Measurements from ENCODE around the gene DOK4.

Gene DOK4

GRCh38 chr16:57531253-57531575 lies 44.9 kb upstream of the DOK4 start:
- TF ChIP-seq FOXP2 (optimal IDR thresholded peaks at IDR 0.05; ENCODE audit: control extremely low read depth, extremely low read length, insufficient read depth), result no peak

GRCh38 chr16:57530522-57531252 lies 44.4 kb upstream of the DOK4 start:
- H3K4me3 ChIP-seq, result no peak overlapping the region
- no peak for DNase-seq (ENCODE audit: low read depth, low spot score)
- no peaks in the 10 kb centered on the region for H3K36me3 ChIP-seq (ENCODE audit: insufficient read depth, low read length)
- no peak overlapping the region for H3K27ac ChIP-seq
- no peak overlapping the region for H3K9ac ChIP-seq (ENCODE audit: insufficient read length)
- no peaks in the 10 kb centered on the region for H3K9me3 ChIP-seq (ENCODE audit: low read depth, low read length)
- TF ChIP-seq POLR2AphosphoS5 (IDR thresholded peaks at IDR 0.05; ENCODE audit: borderline replicate concordance, low read depth, low read length), result no peak

More at GRCh38 chr16:57531253-57531575, 44.9 kb upstream of the DOK4 start:
- no peaks in the 10 kb centered on the region for H3K9me3 ChIP-seq (ENCODE audit: low read depth, low read length)
- no peak for DNase-seq (ENCODE audit: low read depth, low spot score)
- H3K9ac ChIP-seq (ENCODE audit: insufficient read length), result no peak overlapping the region
- H3K4me3 ChIP-seq, result no peak overlapping the region
- no peaks in the 10 kb centered on the region for H3K36me3 ChIP-seq (ENCODE audit: insufficient read depth, low read length)
- no peak overlapping the region for H3K27ac ChIP-seq

GRCh38 chr16:57530104-57530521 lies 43.8 kb upstream of the DOK4 start:
- no peak for TF ChIP-seq EZH2 (IDR thresholded peaks at IDR 0.05)
- no peak for TF ChIP-seq POLR2AphosphoS5 (IDR thresholded peaks at IDR 0.05; ENCODE audit: borderline replicate concordance, low read depth, low read length)
- no peak for TF ChIP-seq FOXP2 (optimal IDR thresholded peaks at IDR 0.05; ENCODE audit: control extremely low read depth, extremely low read length, insufficient read depth)
- H3K27ac ChIP-seq, result no peak overlapping the region

GRCh38 chr16:57529391-57530103 lies 43.3 kb upstream of the DOK4 start:
- no peak overlapping the region for H3K27ac ChIP-seq
- no peak overlapping the region for H3K4me3 ChIP-seq
- DNase-seq (ENCODE audit: low read depth, low spot score), result no peak
- TF ChIP-seq POLR2AphosphoS5 (IDR thresholded peaks at IDR 0.05; ENCODE audit: borderline replicate concordance, low read depth, low read length) (no peak), FOXP2 (optimal IDR thresholded peaks at IDR 0.05; ENCODE audit: control extremely low read depth, extremely low read length, insufficient read depth) (no peak), EZH2 (IDR thresholded peaks at IDR 0.05) (no peak)
- H3K9me3 ChIP-seq (ENCODE audit: low read depth, low read length), result no peaks in the 10 kb centered on the region
- H3K9ac ChIP-seq (ENCODE audit: insufficient read length), result no peak overlapping the region
- no peaks in the 10 kb centered on the region for H3K36me3 ChIP-seq (ENCODE audit: insufficient read depth, low read length)

More at GRCh38 chr16:57530104-57530521, 43.8 kb upstream of the DOK4 start:
- Histone ChIP-seq H3K9ac (ENCODE audit: insufficient read length) (no peak overlapping the region), H3K36me3 (ENCODE audit: insufficient read depth, low read length) (no peaks in the 10 kb centered on the region), H3K9me3 (ENCODE audit: low read depth, low read length) (no peaks in the 10 kb centered on the region), H3K4me3 (no peak overlapping the region)
- DNase-seq (ENCODE audit: low read depth, low spot score), result no peak

GRCh38 chr16:57528499-57529390 lies 42.5 kb upstream of the DOK4 start:
- no peak for TF ChIP-seq FOXP2 (optimal IDR thresholded peaks at IDR 0.05; ENCODE audit: control extremely low read depth, extremely low read length, insufficient read depth)
- no peak for TF ChIP-seq EZH2 (IDR thresholded peaks at IDR 0.05)
- TF ChIP-seq POLR2AphosphoS5 (IDR thresholded peaks at IDR 0.05; ENCODE audit: borderline replicate concordance, low read depth, low read length), result no peak
- no peak overlapping the region for H3K9ac ChIP-seq (ENCODE audit: insufficient read length)
- H3K36me3 ChIP-seq (ENCODE audit: insufficient read depth, low read length), result no peaks in the 10 kb centered on the region
- DNase-seq (ENCODE audit: low read depth, low spot score), result no peak
- no peak overlapping the region for H3K27ac ChIP-seq
- no peaks in the 10 kb centered on the region for H3K9me3 ChIP-seq (ENCODE audit: low read depth, low read length)
- no peak overlapping the region for H3K4me3 ChIP-seq

DNA sequence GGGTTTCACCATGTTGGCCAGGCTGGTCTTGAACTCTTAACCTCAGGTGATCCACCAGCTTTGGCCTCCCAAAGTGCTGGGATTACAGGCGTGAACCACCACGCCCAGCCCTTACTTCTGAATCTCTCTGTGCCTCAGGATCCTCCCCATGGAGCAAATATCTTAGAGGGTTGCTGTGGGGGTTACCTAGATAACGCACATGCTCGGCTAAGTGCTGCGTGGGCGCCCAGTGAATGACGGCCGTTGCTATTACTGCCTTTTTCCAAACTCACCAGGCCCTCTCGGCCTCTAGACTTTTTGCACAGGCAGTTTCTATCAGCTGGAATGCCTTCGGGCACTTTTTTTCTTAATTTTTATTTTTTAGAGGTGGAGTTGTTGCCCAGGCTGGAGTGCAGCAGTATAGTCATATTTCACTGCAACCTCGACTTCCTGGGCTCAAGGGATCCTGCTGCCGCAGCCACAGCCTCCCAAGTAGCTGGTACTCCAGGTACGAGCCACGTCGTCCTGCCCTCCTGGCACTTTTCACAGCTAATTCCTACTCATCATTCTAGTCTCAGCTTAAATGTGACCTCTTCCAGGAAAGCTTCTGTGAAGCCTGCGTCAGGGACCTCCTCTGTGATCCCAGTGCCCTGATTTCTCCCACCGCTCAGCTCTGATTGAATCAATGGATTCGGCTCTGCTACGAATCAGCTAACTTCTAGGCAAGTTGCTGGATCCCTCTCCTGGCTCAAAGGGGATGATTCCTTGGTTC lies 41.5 kb upstream of the DOK4 start:
- Histone ChIP-seq H3K9me3 (ENCODE audit: low read depth, low read length) (no peaks in the 10 kb centered on the region), H3K9ac (ENCODE audit: insufficient read length) (no peak overlapping the region), H3K27ac (no peak overlapping the region), H3K4me3 (no peak overlapping the region), H3K36me3 (ENCODE audit: insufficient read depth, low read length) (no peaks in the 10 kb centered on the region)
- no peak for DNase-seq (ENCODE audit: low read depth, low spot score)
- TF ChIP-seq POLR2AphosphoS5 (IDR thresholded peaks at IDR 0.05; ENCODE audit: borderline replicate concordance, low read depth, low read length), result no peak
- no peak for TF ChIP-seq EZH2 (IDR thresholded peaks at IDR 0.05)
- TF ChIP-seq FOXP2 (optimal IDR thresholded peaks at IDR 0.05; ENCODE audit: control extremely low read depth, extremely low read length, insufficient read depth), result no peak

DNA sequence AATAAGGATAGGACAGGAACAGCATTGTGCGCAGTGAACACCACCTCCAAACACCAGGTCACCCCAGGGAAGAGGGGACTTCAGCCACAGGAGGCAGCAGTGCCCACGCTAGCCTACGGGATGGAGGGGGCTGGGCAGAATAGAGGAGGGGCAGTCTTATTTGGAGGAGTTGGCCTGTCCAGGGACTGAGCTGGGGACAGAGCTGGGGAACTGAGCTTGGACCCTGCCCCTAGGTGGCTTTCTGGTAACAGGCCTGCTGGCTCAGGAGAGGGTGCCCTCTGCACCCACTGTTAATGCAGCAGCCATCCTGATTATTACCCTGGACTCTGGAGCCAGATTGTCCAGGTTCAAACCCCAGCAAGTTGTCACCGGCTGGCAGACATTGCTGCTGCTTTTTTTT lies 40.7 kb upstream of the DOK4 start:
- DNase-seq (ENCODE audit: low read depth, low spot score), result no peak
- Histone ChIP-seq H3K36me3 (ENCODE audit: insufficient read depth, low read length) (no peaks in the 10 kb centered on the region), H3K9ac (ENCODE audit: insufficient read length) (no peak overlapping the region), H3K9me3 (ENCODE audit: low read depth, low read length) (no peaks in the 10 kb centered on the region), H3K27ac (no peak overlapping the region), H3K4me3 (no peak overlapping the region)
- TF ChIP-seq EZH2 (IDR thresholded peaks at IDR 0.05) (no peak), FOXP2 (optimal IDR thresholded peaks at IDR 0.05; ENCODE audit: control extremely low read depth, extremely low read length, insufficient read depth) (no peak), POLR2AphosphoS5 (IDR thresholded peaks at IDR 0.05; ENCODE audit: borderline replicate concordance, low read depth, low read length) (no peak)

GRCh38 chr16:57526498-57526897 lies 40.2 kb upstream of the DOK4 start:
- Histone ChIP-seq H3K27ac (no peak overlapping the region), H3K9ac (ENCODE audit: insufficient read length) (no peak overlapping the region), H3K4me3 (no peak overlapping the region), H3K9me3 (ENCODE audit: low read depth, low read length) (no peaks in the 10 kb centered on the region), H3K36me3 (ENCODE audit: insufficient read depth, low read length) (no peaks in the 10 kb centered on the region)
- no peak for DNase-seq (ENCODE audit: low read depth, low spot score)
- TF ChIP-seq EZH2 (IDR thresholded peaks at IDR 0.05) (no peak), FOXP2 (optimal IDR thresholded peaks at IDR 0.05; ENCODE audit: control extremely low read depth, extremely low read length, insufficient read depth) (no peak), POLR2AphosphoS5 (IDR thresholded peaks at IDR 0.05; ENCODE audit: borderline replicate concordance, low read depth, low read length) (no peak)
